HepG2 (cell line): Measurements from ENCODE around the gene SLC26A2. TPM values are rescaled to one million over a fixed set of nuclear protein-coding genes. Genes with fewer than 3 reads are reported as not detected.

Experiments
- polyA plus RNA-seq, 8 experiments: library from polyadenylated mRNA; depleted of rRNA in 3 of 8; stranded (reverse) in 7 of 8; unstranded in 1 of 8; fragments of >200 nt; fragmentation: Illumina TruSeq in 4 of 8; extraction: Trizol in 4 of 8; gene quantifications; 2 replicates each; pipeline versions ENCODE4 v1.2.1 to v1.2.3, GENCODE V29; 2011 to 2016; ENCODE audit warnings: low read depth in 4 of 8, missing spikeins in 1 of 8, mixed read lengths in 1 of 8; ENCODE audit not compliant: insufficient read depth in 1 of 8
- small RNA-seq, 3 experiments: library from RNA; depleted of rRNA; stranded (forward); fragments of <200 nt; gene quantifications; one replicate each; pipeline ENCODE3, GENCODE V24; 2012; ENCODE audit warnings: low read depth in 2 of 3, low replicate concordance in 1 of 3; ENCODE audit not compliant: insufficient read length in 3 of 3, insufficient read depth in 2 of 3
- total RNA-seq, 5 experiments: library from RNA; depleted of rRNA; stranded (reverse); fragments of >200 nt; fragmentation: Illumina TruSeq; extraction: Trizol; gene quantifications; 2 replicates each; pipeline ENCODE4 v1.2.3, GENCODE V29; 2016; ENCODE audit warnings: low read depth in 1 of 5

The SLC26A2 gene
- total and polyA plus RNA-seq, 2 of the 13 experiments (the other 11 are each of a cell fraction or from before 2014, with no cell fraction given): 2.2 to 7.9 TPM

Small RNA genes within 50 kb of the gene (small RNA-seq; reads per million reads assigned to genes)
- 0 reads per million in 3 experiments for gene RF00019

Other genes with a start within 250 kb of the SLC26A2 start
- gene PPARGC1B, start 230.4 kb upstream of the SLC26A2 start, total RNA-seq (2016; rRNA removed; fragmentation: Illumina TruSeq; extraction: Trizol): 0.73 and 1.1 TPM in 2 replicates
- 0.13 and 0.24 TPM in 2 replicates for gene PPARGC1B, start 230.4 kb upstream of the SLC26A2 start, polyA plus RNA-seq (2011; rRNA removed)
- not detected in 2 replicates for gene PDE6A, start 16.0 kb upstream of the SLC26A2 start, total RNA-seq (2016; rRNA removed; fragmentation: Illumina TruSeq; extraction: Trizol)
- gene PDE6A, start 16.0 kb upstream of the SLC26A2 start, polyA plus RNA-seq (2011; rRNA removed): 0.01 TPM in 2 replicates
- 2.1 TPM in 2 replicates for gene TIGD6, start 39.9 kb downstream of the SLC26A2 start, total RNA-seq (2016; rRNA removed; fragmentation: Illumina TruSeq; extraction: Trizol)
- 1.9 and 2.9 TPM in 2 replicates for gene TIGD6, start 39.9 kb downstream of the SLC26A2 start, polyA plus RNA-seq (2011; rRNA removed)
- gene HMGXB3, start 40.0 kb downstream of the SLC26A2 start, total RNA-seq (2016; rRNA removed; fragmentation: Illumina TruSeq; extraction: Trizol): 20.0 and 23.8 TPM in 2 replicates
- 18.8 and 23.4 TPM in 2 replicates for gene HMGXB3, start 40.0 kb downstream of the SLC26A2 start, polyA plus RNA-seq (2011; rRNA removed)
- not detected in 2 replicates for gene CSF1R, start 125.8 kb downstream of the SLC26A2 start, total RNA-seq (2016; rRNA removed; fragmentation: Illumina TruSeq; extraction: Trizol)
- gene CSF1R, start 125.8 kb downstream of the SLC26A2 start, polyA plus RNA-seq (2011; rRNA removed): 0.01 TPM in 1 of 2 replicates, not detected in the other
- 1.5 and 4.0 TPM in 2 replicates for gene PDGFRB, start 195.1 kb downstream of the SLC26A2 start, total RNA-seq (2016; rRNA removed; fragmentation: Illumina TruSeq; extraction: Trizol)
- gene PDGFRB, start 195.1 kb downstream of the SLC26A2 start, polyA plus RNA-seq (2011; rRNA removed): 15.3 and 21.0 TPM in 2 replicates
- gene CDX1, start 206.0 kb downstream of the SLC26A2 start, total RNA-seq (2016; rRNA removed; fragmentation: Illumina TruSeq; extraction: Trizol): not detected in 2 replicates
- gene CDX1, start 206.0 kb downstream of the SLC26A2 start, polyA plus RNA-seq (2011; rRNA removed): 0.05 TPM in 1 of 2 replicates, not detected in the other
- not detected in 2 replicates for gene SLC6A7, start 229.3 kb downstream of the SLC26A2 start, total RNA-seq (2016; rRNA removed; fragmentation: Illumina TruSeq; extraction: Trizol)
- gene SLC6A7, start 229.3 kb downstream of the SLC26A2 start, polyA plus RNA-seq (2011; rRNA removed): not detected in 2 replicates